Caco-2 (cell line): ENCODE measurements around the gene PLAC8L1. TPM values are rescaled to one million over a fixed set of nuclear protein-coding genes. Genes with fewer than 3 reads are reported as not detected.

Experiments used
- BruUV-seq: library from RNA; stranded (reverse); fragments of 400-500 nt; replicated peaks from 2 replicates; lab custom pipeline; 2021; lab: Mats Ljungman, UMichigan
- CTCF ChIA-PET: fragments of 300-600 bp; sonication (Branson Sonifier 250); formaldehyde crosslinking; loops from one replicate; lab custom pipeline; 2022; ENCODE audit warnings: antibody characterized with exemption; lab: Charles Lee
- POLR2A ChIA-PET: fragments of 300-600 bp; sonication (Branson Sonifier 250); formaldehyde crosslinking; loops from one replicate; lab custom pipeline; 2022; ENCODE audit warnings: antibody characterized with exemption; lab: Charles Lee
- DNase-seq, 2 experiments: peaks; one replicate each; pipeline versions ENCODE4 v3.0.0 to v3.0.0-alpha.2; 2020 to 2022
- H3K27me3 ChIP-seq: replicated peaks from 2 replicates; pipeline ENCODE4 v1.6.0; 2011; ENCODE audit warnings: low read length; ENCODE audit not compliant: control insufficient read depth, insufficient read depth
- H3K36me3 ChIP-seq: 2 replicates; pipeline ENCODE4 v1.5.1; 2011; ENCODE audit warnings: low read length; ENCODE audit not compliant: control insufficient read depth, insufficient read depth
- H3K4me1 ChIP-seq: fragments of 250-450 bp; sonication (Bioruptor Pico); 2 replicates; pipeline ENCODE4 v1.5.1; 2020; ENCODE audit warnings: mild to moderate bottlenecking
- H3K4me3 ChIP-seq: 2 replicates; pipeline ENCODE4 v1.5.1; 2011; ENCODE audit warnings: low read depth, mild to moderate bottlenecking, control low read depth, low read length
- H3K9me3 ChIP-seq: fragments of 250-450 bp; sonication (Bioruptor Pico); 2 replicates; pipeline ENCODE4 v1.5.1; 2020; ENCODE audit warnings: mild to moderate bottlenecking, moderate library complexity
- H3K27ac Mint-ChIP-seq: one replicate; pipeline ENCODE4 v1.8.0; 2022; ENCODE audit warnings: mixed read lengths; ENCODE audit not compliant: unreplicated experiment
- H3K27me3 Mint-ChIP-seq: one replicate; pipeline ENCODE4 v1.8.0; 2022; ENCODE audit warnings: mixed read lengths; ENCODE audit not compliant: insufficient read depth, unreplicated experiment
- H3K36me3 Mint-ChIP-seq: one replicate; pipeline ENCODE4 v1.8.0; 2022; ENCODE audit warnings: mild to moderate bottlenecking, mixed read lengths; ENCODE audit not compliant: insufficient read depth, unreplicated experiment
- H3K4me1 Mint-ChIP-seq: one replicate; pipeline ENCODE4 v1.8.0; 2022; ENCODE audit warnings: low read depth, mixed read lengths; ENCODE audit not compliant: unreplicated experiment
- H3K4me3 Mint-ChIP-seq: one replicate; pipeline ENCODE4 v1.8.0; 2022; ENCODE audit warnings: mild to moderate bottlenecking, moderate library complexity, mixed read lengths; ENCODE audit not compliant: unreplicated experiment
- H3K9me3 Mint-ChIP-seq: one replicate; pipeline ENCODE4 v1.8.0; 2022; ENCODE audit warnings: mixed read lengths; ENCODE audit not compliant: unreplicated experiment
- intact Hi-C: fragments of 100-400 bp; cut with micrococcal nuclease; formaldehyde crosslinking; loops from one replicate; pipeline ENCODE4 v1.10.0; 2022; ENCODE audit not compliant: unreplicated experiment
- total RNA-seq: library from RNA; stranded (reverse); gene quantifications from 2 replicates; pipeline ENCODE4 v1.2.3, GENCODE V29; 2022
- TF ChIP-seq, protein P1 (sequence below), 2 experiments: fragments of 200-600 bp in 1 of 2; IDR thresholded peaks; 1 replicate in 1 of 2; 2 replicates in 1 of 2; pipeline versions ENCODE4 v1.5.1 to v1.8.0; 2011 to 2022; ENCODE audit warnings: antibody characterized with exemption in 1 of 2, control low read depth in 1 of 2, inconsistent platforms in 1 of 2, low read depth in 1 of 2, low read length in 1 of 2, mild to moderate bottlenecking in 1 of 2, moderate library complexity in 1 of 2; ENCODE audit not compliant: insufficient read depth in 1 of 2, severe bottlenecking in 1 of 2, unreplicated experiment in 1 of 2

Gene PLAC8L1
- total RNA-seq, 1 experiment from 2014 or later: 1.0 TPM

- Histone ChIP-seq H3K9me3 (no peaks in the 10 kb centered on the region), H3K27me3 (no peaks in the 10 kb centered on the region), H3K4me1 (peaks cover 30% of the 10 kb centered on the region), H3K4me3 (no peak overlapping the region), H3K36me3 (peaks cover 7% of the 10 kb centered on the region)
- Mint-ChIP-seq H3K9me3 (no peaks in the 10 kb centered on the region), H3K4me3 (no peak overlapping the region), H3K27me3 (no peaks in the 10 kb centered on the region), H3K4me1 (peaks cover 32% of the 10 kb centered on the region), H3K36me3 (peaks cover 66% of the 10 kb centered on the region), H3K27ac (peak overlapping the region; percentile 14)
- BruUV-seq: no TSS peak
- ChIA-PET CTCF (no interaction called here), POLR2A (no interaction called here)
- intact Hi-C loops: no loop called here
- DNase-seq: no peak
- TF ChIP-seq, protein P1, sequence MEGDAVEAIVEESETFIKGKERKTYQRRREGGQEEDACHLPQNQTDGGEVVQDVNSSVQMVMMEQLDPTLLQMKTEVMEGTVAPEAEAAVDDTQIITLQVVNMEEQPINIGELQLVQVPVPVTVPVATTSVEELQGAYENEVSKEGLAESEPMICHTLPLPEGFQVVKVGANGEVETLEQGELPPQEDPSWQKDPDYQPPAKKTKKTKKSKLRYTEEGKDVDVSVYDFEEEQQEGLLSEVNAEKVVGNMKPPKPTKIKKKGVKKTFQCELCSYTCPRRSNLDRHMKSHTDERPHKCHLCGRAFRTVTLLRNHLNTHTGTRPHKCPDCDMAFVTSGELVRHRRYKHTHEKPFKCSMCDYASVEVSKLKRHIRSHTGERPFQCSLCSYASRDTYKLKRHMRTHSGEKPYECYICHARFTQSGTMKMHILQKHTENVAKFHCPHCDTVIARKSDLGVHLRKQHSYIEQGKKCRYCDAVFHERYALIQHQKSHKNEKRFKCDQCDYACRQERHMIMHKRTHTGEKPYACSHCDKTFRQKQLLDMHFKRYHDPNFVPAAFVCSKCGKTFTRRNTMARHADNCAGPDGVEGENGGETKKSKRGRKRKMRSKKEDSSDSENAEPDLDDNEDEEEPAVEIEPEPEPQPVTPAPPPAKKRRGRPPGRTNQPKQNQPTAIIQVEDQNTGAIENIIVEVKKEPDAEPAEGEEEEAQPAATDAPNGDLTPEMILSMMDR (IDR thresholded peaks at IDR 0.05; ENCODE audit: insufficient read depth in 1 of 2, low read depth in 1 of 2, low read length in 1 of 2, severe bottlenecking in 1 of 2, unreplicated experiment in 1 of 2): no peak
These were observed 55.3 kb downstream of the PLAC8L1 start for GRCh38 chr5:146050086-146050485.

DNA sequence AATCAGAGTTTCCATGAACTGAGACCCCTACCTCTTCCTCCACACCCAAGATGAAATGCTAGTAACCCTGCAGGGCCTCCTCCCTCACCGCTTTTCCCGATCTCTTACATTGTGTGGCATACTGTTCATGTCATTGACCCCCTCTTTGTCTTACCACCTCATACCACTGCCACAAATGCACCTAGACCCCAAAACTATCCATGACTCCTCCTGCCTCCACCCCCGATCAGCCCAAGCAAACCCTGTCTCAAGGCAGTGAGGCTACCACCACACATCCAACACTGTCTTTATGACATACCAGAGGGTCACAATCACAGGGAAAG, 55.7 kb downstream of the PLAC8L1 start:
- Histone ChIP-seq H3K4me3 (no peak overlapping the region), H3K9me3 (no peaks in the 10 kb centered on the region), H3K27me3 (no peaks in the 10 kb centered on the region), H3K4me1 (peaks cover 30% of the 10 kb centered on the region), H3K36me3 (peaks cover 7% of the 10 kb centered on the region)
- no TSS peak for BruUV-seq
- Mint-ChIP-seq H3K9me3 (no peaks in the 10 kb centered on the region), H3K36me3 (peaks cover 66% of the 10 kb centered on the region), H3K4me1 (peaks cover 34% of the 10 kb centered on the region), H3K4me3 (no peak overlapping the region), H3K27ac (peak overlapping the region; percentile 14), H3K27me3 (no peaks in the 10 kb centered on the region)
- no peak for DNase-seq
- POLR2A ChIA-PET: no interaction called here
- TF ChIP-seq, protein P1 (IDR thresholded peaks at IDR 0.05; ENCODE audit: insufficient read depth in 1 of 2, low read depth in 1 of 2, low read length in 1 of 2, severe bottlenecking in 1 of 2, unreplicated experiment in 1 of 2): peak in 1 of 2 experiments; percentile 13
- intact Hi-C loops: loop anchor here (1.0 to 2.0 kb wide), 8 partner anchors 31 to 368 kb away; partner anchors contain the start of genes PRELID2 and SH3RF2
- CTCF ChIA-PET: no interaction called here

GRCh38 chr5:146048994-146049703, 56.2 kb downstream of the PLAC8L1 start:
- Histone ChIP-seq H3K27me3 (no peaks in the 10 kb centered on the region), H3K9me3 (no peaks in the 10 kb centered on the region), H3K4me3 (no peak overlapping the region), H3K4me1 (peaks cover 30% of the 10 kb centered on the region), H3K36me3 (peaks cover 7% of the 10 kb centered on the region)
- ChIA-PET CTCF (no interaction called here), POLR2A (no interaction called here)
- peak; percentile 58 to 75 for DNase-seq
- TF ChIP-seq, protein P1 (IDR thresholded peaks at IDR 0.05; ENCODE audit: insufficient read depth in 1 of 2, low read depth in 1 of 2, low read length in 1 of 2, severe bottlenecking in 1 of 2, unreplicated experiment in 1 of 2): peak; percentile 80
- Mint-ChIP-seq H3K9me3 (no peaks in the 10 kb centered on the region), H3K27me3 (no peaks in the 10 kb centered on the region), H3K4me3 (no peak overlapping the region), H3K27ac (peak overlapping the region; percentile 14), H3K36me3 (peaks cover 64% of the 10 kb centered on the region), H3K4me1 (peaks cover 38% of the 10 kb centered on the region)
- intact Hi-C loops: loop anchor here (1.0 to 2.0 kb wide), 8 partner anchors 30 to 368 kb away; partner anchors contain the start of genes PRELID2 and SH3RF2
- BruUV-seq: no TSS peak
